Measurements from ENCODE around the gene HAPSTR1.

The HAPSTR1 gene

DNA sequence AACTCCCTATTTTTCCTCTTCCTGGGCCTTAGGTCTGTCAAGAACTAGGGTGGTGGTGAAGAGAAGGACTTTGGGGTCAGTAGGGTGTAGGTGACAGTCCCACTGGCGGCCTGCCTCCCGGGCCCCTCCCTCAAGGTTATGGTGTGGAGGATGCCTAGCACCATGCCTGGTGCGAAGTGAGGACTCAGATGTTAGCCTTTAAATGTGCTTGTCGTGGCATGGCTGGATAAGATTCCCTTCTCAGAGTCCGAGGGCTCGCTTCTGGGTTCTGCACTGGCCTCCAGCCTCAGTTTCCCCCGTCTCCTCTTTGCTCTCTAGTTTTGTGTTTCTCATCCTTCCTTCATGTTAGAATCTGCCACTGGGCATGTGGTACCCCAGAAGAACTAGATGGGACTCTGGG is 32.0 kb downstream of the HAPSTR1 start:
- H3K27me3 ChIP-seq (ENCODE audit: insufficient read depth, low read length), result no peaks in the 10 kb centered on the region
- H3K9me3 ChIP-seq (ENCODE audit: low read length), result no peaks in the 10 kb centered on the region
- no peak overlapping the region for H3K4me3 ChIP-seq (ENCODE audit: low read length)
- no peak overlapping the region for H2AFZ ChIP-seq (ENCODE audit: low read depth, low read length)
- H3K36me3 ChIP-seq (ENCODE audit: insufficient read depth, low read length), result peaks cover 46% of the 10 kb centered on the region
- H3K4me1 ChIP-seq (ENCODE audit: insufficient read depth, low read length), result no peaks in the 10 kb centered on the region

DNA sequence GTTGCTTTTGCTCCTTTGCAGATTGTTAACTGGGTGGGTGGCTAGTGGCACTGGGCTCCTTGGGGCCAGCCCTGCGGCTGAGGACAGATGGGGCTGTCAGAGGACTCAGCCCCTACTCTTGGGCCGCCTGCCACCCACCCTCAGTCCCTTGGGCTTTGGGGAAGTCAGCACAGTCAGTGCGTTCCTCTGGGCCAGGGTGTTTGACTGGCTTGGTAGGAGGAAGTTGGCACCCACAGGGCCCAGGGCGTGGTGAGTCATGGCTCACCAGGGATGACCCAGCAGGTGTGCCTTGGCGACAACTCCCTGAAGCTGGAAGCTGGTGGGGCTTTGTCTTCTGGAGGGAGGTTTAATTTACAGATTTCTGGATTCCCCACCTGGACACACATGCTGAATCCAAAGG is 32.4 kb downstream of the HAPSTR1 start:
- Histone ChIP-seq H3K4me1 (ENCODE audit: insufficient read depth, low read length) (no peaks in the 10 kb centered on the region), H2AFZ (ENCODE audit: low read depth, low read length) (no peak overlapping the region), H3K36me3 (ENCODE audit: insufficient read depth, low read length) (peaks cover 44% of the 10 kb centered on the region), H3K9me3 (ENCODE audit: low read length) (no peaks in the 10 kb centered on the region), H3K4me3 (ENCODE audit: low read length) (no peak overlapping the region), H3K27me3 (ENCODE audit: insufficient read depth, low read length) (no peaks in the 10 kb centered on the region)

GRCh38 chr16:9124444-9124843 is 33.0 kb downstream of the HAPSTR1 start:
- Histone ChIP-seq H3K9me3 (ENCODE audit: low read length) (no peaks in the 10 kb centered on the region), H3K4me1 (ENCODE audit: insufficient read depth, low read length) (no peaks in the 10 kb centered on the region), H3K4me3 (ENCODE audit: low read length) (no peak overlapping the region), H3K36me3 (ENCODE audit: insufficient read depth, low read length) (peaks cover 38% of the 10 kb centered on the region), H2AFZ (ENCODE audit: low read depth, low read length) (no peak overlapping the region), H3K27me3 (ENCODE audit: insufficient read depth, low read length) (no peaks in the 10 kb centered on the region)

DNA sequence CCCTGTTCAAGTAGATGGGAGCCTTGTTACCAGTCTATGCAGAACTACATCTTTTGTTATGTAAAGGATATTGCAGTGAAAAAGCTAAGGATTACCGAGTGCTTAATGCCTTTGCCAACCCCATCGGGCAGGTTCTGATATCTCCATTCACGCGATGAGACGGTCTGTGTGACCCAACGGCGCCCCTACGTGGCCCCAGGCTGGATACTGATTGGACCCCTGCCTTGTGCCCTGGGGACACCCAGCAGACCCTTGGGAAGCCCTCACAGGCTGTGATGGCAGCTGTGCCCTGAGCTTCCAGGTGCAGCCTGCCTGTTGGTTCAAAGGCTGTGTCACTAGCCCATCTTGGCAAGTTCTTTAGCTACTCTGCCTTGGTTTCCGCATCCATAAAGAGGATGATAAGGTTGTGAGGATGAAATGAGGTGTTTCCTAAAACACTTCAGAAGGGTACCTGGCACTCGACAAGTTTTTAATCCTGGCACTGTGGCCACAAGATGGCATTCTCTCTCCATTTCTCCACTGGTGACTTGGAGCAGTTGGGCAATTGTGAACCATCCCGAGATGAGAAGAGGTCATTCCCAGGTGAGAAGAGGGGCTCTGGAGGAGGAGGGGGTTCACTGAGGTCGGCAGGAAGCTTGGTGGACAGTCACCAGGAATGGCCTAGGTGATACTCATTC is 33.6 kb downstream of the HAPSTR1 start:
- Histone ChIP-seq H2AFZ (ENCODE audit: low read depth, low read length) (no peak overlapping the region), H3K4me3 (ENCODE audit: low read length) (no peak overlapping the region), H3K4me1 (ENCODE audit: insufficient read depth, low read length) (no peaks in the 10 kb centered on the region), H3K36me3 (ENCODE audit: insufficient read depth, low read length) (peaks cover 33% of the 10 kb centered on the region), H3K9me3 (ENCODE audit: low read length) (no peaks in the 10 kb centered on the region), H3K27me3 (ENCODE audit: insufficient read depth, low read length) (no peaks in the 10 kb centered on the region)

- H3K27me3 ChIP-seq (ENCODE audit: insufficient read depth, low read length), result no peaks in the 10 kb centered on the region
- H2AFZ ChIP-seq (ENCODE audit: low read depth, low read length), result no peak overlapping the region
- peaks cover 30% of the 10 kb centered on the region for H3K36me3 ChIP-seq (ENCODE audit: insufficient read depth, low read length)
- H3K9me3 ChIP-seq (ENCODE audit: low read length), result no peaks in the 10 kb centered on the region
- no peak overlapping the region for H3K4me3 ChIP-seq (ENCODE audit: low read length)
- no peaks in the 10 kb centered on the region for H3K4me1 ChIP-seq (ENCODE audit: insufficient read depth, low read length)
Measured at GRCh38 chr16:9125658-9126505, 34.4 kb downstream of the HAPSTR1 start.

- no peaks in the 10 kb centered on the region for H3K4me1 ChIP-seq (ENCODE audit: insufficient read depth, low read length)
- H3K4me3 ChIP-seq (ENCODE audit: low read length), result no peak overlapping the region
- H3K27me3 ChIP-seq (ENCODE audit: insufficient read depth, low read length), result no peaks in the 10 kb centered on the region
- no peaks in the 10 kb centered on the region for H3K9me3 ChIP-seq (ENCODE audit: low read length)
- peaks cover 26% of the 10 kb centered on the region for H3K36me3 ChIP-seq (ENCODE audit: insufficient read depth, low read length)
- H2AFZ ChIP-seq (ENCODE audit: low read depth, low read length), result no peak overlapping the region
Measured at GRCh38 chr16:9126609-9127008, 35.2 kb downstream of the HAPSTR1 start.

- Histone ChIP-seq H2AFZ (ENCODE audit: low read depth, low read length) (no peak overlapping the region), H3K4me3 (ENCODE audit: low read length) (no peak overlapping the region), H3K4me1 (ENCODE audit: insufficient read depth, low read length) (no peaks in the 10 kb centered on the region), H3K27me3 (ENCODE audit: insufficient read depth, low read length) (no peaks in the 10 kb centered on the region), H3K9me3 (ENCODE audit: low read length) (no peaks in the 10 kb centered on the region), H3K36me3 (ENCODE audit: insufficient read depth, low read length) (peaks cover 8% of the 10 kb centered on the region)
Measured at GRCh38 chr16:9128346-9129342, 37.2 kb downstream of the HAPSTR1 start.

GRCh38 chr16:9134306-9134705 is 42.9 kb downstream of the HAPSTR1 start:
- no peaks in the 10 kb centered on the region for H3K27me3 ChIP-seq (ENCODE audit: insufficient read depth, low read length)
- no peak overlapping the region for H2AFZ ChIP-seq (ENCODE audit: low read depth, low read length)
- no peaks in the 10 kb centered on the region for H3K9me3 ChIP-seq (ENCODE audit: low read length)
- no peaks in the 10 kb centered on the region for H3K4me1 ChIP-seq (ENCODE audit: insufficient read depth, low read length)
- H3K4me3 ChIP-seq (ENCODE audit: low read length), result no peak overlapping the region
- H3K36me3 ChIP-seq (ENCODE audit: insufficient read depth, low read length), result no peaks in the 10 kb centered on the region

DNA sequence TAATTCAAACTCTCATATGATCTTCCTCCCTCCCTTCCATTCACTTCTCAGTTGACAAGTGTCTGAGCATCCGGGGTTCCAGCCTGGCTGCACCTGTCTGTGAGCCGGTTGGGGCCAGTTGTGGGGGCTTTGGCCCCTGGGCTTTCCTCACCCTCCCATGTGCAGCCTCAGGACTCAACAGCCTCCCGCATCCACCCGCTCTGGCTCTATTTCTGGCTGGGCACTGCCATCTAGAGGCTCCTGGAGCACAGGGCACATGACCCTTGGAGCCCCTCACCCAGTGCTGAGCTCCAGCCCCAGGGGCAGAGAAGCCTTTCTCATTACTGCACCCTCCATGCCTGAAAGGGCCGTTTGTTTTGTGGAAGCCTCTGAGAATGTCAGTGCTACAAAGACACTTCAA is 43.3 kb downstream of the HAPSTR1 start:
- Histone ChIP-seq H3K9me3 (ENCODE audit: low read length) (no peaks in the 10 kb centered on the region), H3K36me3 (ENCODE audit: insufficient read depth, low read length) (no peaks in the 10 kb centered on the region), H2AFZ (ENCODE audit: low read depth, low read length) (no peak overlapping the region), H3K4me1 (ENCODE audit: insufficient read depth, low read length) (no peaks in the 10 kb centered on the region), H3K4me3 (ENCODE audit: low read length) (no peak overlapping the region), H3K27me3 (ENCODE audit: insufficient read depth, low read length) (no peaks in the 10 kb centered on the region)

- H2AFZ ChIP-seq (ENCODE audit: low read depth, low read length), result no peak overlapping the region
- H3K4me3 ChIP-seq (ENCODE audit: low read length), result no peak overlapping the region
- no peaks in the 10 kb centered on the region for H3K36me3 ChIP-seq (ENCODE audit: insufficient read depth, low read length)
Measured at GRCh38 chr16:9135797-9136196, 44.4 kb downstream of the HAPSTR1 start.

GRCh38 chr16:9136596-9136995 is 45.2 kb downstream of the HAPSTR1 start:
- no peak overlapping the region for H2AFZ ChIP-seq (ENCODE audit: low read depth, low read length)
- no peaks in the 10 kb centered on the region for H3K27me3 ChIP-seq (ENCODE audit: insufficient read depth, low read length)
- H3K4me1 ChIP-seq (ENCODE audit: insufficient read depth, low read length), result no peaks in the 10 kb centered on the region
- no peak overlapping the region for H3K4me3 ChIP-seq (ENCODE audit: low read length)
- no peaks in the 10 kb centered on the region for H3K9me3 ChIP-seq (ENCODE audit: low read length)
- H3K36me3 ChIP-seq (ENCODE audit: insufficient read depth, low read length), result no peaks in the 10 kb centered on the region

More at GRCh38 chr16:9135797-9136196, 44.4 kb downstream of the HAPSTR1 start:
- Histone ChIP-seq H3K27me3 (ENCODE audit: insufficient read depth, low read length) (no peaks in the 10 kb centered on the region), H3K4me1 (ENCODE audit: insufficient read depth, low read length) (no peaks in the 10 kb centered on the region), H3K9me3 (ENCODE audit: low read length) (no peaks in the 10 kb centered on the region)

GRCh38 chr16:9138021-9138680 is 46.7 kb downstream of the HAPSTR1 start:
- no peaks in the 10 kb centered on the region for H3K9me3 ChIP-seq (ENCODE audit: low read length)
- H2AFZ ChIP-seq (ENCODE audit: low read depth, low read length), result no peak overlapping the region
- H3K36me3 ChIP-seq (ENCODE audit: insufficient read depth, low read length), result no peaks in the 10 kb centered on the region
- no peak overlapping the region for H3K4me3 ChIP-seq (ENCODE audit: low read length)
- H3K4me1 ChIP-seq (ENCODE audit: insufficient read depth, low read length), result no peaks in the 10 kb centered on the region
- no peaks in the 10 kb centered on the region for H3K27me3 ChIP-seq (ENCODE audit: insufficient read depth, low read length)
